Measurements from ENCODE around the gene ZFHX2.
"Not testable (repeated sequence)": the region's sequence is repeated elsewhere in the genome, so short reads cannot be mapped to it uniquely, and the experiment has no call there.

Gene ZFHX2

DNA sequence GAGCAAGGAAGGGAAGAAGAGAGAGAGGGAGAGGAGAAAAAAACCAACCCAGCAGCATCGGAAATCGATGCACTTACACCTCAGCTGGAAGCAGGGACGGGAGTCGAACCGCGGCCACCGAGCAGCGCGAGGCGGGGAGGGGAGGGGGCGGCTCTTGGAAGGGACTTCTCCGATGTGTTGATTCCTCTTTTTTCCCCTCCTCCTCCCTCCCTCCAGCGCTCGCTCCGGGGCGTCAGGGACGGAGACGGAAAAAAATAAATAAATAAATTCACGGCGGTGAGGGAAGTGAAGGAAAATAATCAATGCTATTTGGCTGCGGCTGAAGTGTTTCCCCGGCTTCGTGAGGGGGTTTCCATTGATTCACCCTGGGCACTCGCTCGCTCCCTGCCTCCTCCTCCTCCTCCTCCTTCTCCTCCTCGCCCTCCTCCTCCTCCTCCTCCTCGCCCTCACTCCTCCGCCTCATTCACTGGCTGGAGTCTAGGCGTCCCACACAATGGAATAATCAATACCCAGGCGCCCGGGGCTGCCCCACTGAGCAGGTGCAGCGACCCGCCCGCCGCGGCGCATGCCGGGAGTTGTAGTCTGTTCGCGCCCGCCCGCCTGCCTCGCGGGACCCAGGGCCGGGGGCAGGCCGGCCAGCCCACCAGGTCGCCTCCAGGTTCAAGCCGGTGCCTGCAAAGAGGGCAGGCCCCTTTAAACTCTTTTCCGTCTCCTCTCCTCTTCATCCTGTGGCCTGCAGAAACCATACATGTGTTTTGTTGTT lies at the start of gene ZFHX2:
TSS of gene ZFHX2 (minus strand) at position 500 of the 763 bp plus-strand sequence. CDS start 16,440 bp downstream, outside the sequence.
- peaks cover 45% of the 10 kb centered on the region for H3K4me1 ChIP-seq (ENCODE audit: control insufficient read depth, insufficient read depth, low read length)
- peak within 1 kb of the TSS; percentile 87 for H3K27ac ChIP-seq (ENCODE audit: low read depth, low read length)

DNA sequence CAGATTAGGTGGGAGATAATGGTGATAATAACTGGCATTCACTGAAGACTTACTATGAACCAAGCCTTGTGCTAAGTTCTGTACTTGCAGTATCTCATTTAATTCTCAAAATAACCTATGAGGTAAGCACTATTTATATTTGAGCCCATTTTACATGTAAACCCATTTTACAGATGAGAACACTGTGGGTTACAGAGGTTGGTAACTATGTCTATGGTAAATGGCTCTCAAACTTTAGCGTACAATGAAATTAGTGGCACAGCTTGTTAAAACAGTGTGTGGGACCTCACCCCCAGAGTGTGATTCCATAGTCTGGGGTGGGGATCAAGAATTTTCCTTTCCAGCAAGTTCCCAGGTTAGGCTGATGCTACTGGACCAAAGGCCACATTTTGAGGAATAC lies 49.2 kb upstream of the ZFHX2 start:
- no peaks in the 10 kb centered on the region for H3K27me3 ChIP-seq (ENCODE audit: control insufficient read depth, insufficient read depth, low read length)
- no peaks in the 10 kb centered on the region for H3K9me3 ChIP-seq (ENCODE audit: control insufficient read depth, insufficient read depth, low read length)
- H3K36me3 ChIP-seq (ENCODE audit: control insufficient read depth, insufficient read depth, low read length): no peaks in the 10 kb centered on the region
- no peaks in the 10 kb centered on the region for H3K4me1 ChIP-seq (ENCODE audit: control insufficient read depth, insufficient read depth, low read length)
- H3K27ac ChIP-seq (ENCODE audit: low read depth, low read length): no peak overlapping the region
- H3K4me3 ChIP-seq (ENCODE audit: low read depth, low read length): no peak overlapping the region
- H3K9ac ChIP-seq (ENCODE audit: low read depth, low read length): no peak overlapping the region

More for the DNA sequence above, at the start of gene ZFHX2:
- Histone ChIP-seq H3K27me3 (ENCODE audit: control insufficient read depth, insufficient read depth, low read length) (no peaks in the 10 kb centered on the region), H3K9me3 (ENCODE audit: control insufficient read depth, insufficient read depth, low read length) (no peaks in the 10 kb centered on the region), H3K36me3 (ENCODE audit: control insufficient read depth, insufficient read depth, low read length) (no peaks in the 10 kb centered on the region), H3K4me3 (ENCODE audit: low read depth, low read length) (peak within 1 kb of the TSS; percentile 96), H3K9ac (ENCODE audit: low read depth, low read length) (peak within 1 kb of the TSS; percentile 83)

DNA sequence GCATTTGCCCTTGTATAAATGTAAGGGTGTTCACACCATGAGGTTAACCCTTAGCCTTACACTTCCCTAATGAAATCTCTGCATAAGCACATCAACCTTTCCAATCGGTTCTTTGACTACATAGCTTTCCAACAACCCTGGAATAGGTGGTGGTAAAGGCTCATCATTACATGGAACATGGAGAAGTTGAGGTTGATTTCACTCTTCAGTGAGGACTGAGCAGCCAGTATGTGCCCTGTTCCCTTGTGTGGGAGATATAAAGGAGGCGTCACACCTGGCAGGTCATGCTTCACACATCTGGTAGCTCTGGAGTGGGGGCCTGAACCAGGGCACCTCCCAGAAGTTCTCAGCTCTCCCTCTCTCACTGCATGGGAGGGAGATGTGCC lies 48.8 kb upstream of the ZFHX2 start:
- Histone ChIP-seq H3K4me3 (ENCODE audit: low read depth, low read length) (no peak overlapping the region), H3K27ac (ENCODE audit: low read depth, low read length) (no peak overlapping the region), H3K27me3 (ENCODE audit: control insufficient read depth, insufficient read depth, low read length) (no peaks in the 10 kb centered on the region), H3K36me3 (ENCODE audit: control insufficient read depth, insufficient read depth, low read length) (no peaks in the 10 kb centered on the region), H3K9me3 (ENCODE audit: control insufficient read depth, insufficient read depth, low read length) (no peaks in the 10 kb centered on the region), H3K4me1 (ENCODE audit: control insufficient read depth, insufficient read depth, low read length) (no peaks in the 10 kb centered on the region), H3K9ac (ENCODE audit: low read depth, low read length) (no peak overlapping the region)

DNA sequence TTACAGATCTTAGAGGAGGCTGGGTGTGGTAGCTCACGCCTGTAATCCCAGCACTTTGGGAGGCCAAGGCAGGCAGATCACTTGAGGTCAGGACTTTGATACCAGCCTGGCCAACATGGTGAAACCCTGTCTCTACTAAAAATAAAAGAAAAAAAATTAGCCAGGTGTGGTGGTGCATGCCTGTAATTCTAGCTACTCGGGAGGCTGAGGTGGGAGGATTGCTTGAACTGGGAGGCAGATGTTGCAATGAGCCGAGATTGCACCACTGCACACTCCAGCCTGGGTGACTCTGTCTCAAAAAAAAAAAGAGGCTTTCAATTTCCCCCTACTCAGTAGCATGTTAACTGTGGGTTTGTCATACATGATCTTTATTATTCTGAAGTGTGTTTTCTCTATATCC lies 42.6 kb upstream of the ZFHX2 start:
- not testable (repeated sequence) for H3K9ac ChIP-seq (ENCODE audit: low read depth, low read length); H3K4me3 ChIP-seq (ENCODE audit: low read depth, low read length); H3K36me3 ChIP-seq (ENCODE audit: control insufficient read depth, insufficient read depth, low read length); H3K9me3 ChIP-seq (ENCODE audit: control insufficient read depth, insufficient read depth, low read length); H3K27me3 ChIP-seq (ENCODE audit: control insufficient read depth, insufficient read depth, low read length); H3K4me1 ChIP-seq (ENCODE audit: control insufficient read depth, insufficient read depth, low read length); H3K27ac ChIP-seq (ENCODE audit: low read depth, low read length)

DNA sequence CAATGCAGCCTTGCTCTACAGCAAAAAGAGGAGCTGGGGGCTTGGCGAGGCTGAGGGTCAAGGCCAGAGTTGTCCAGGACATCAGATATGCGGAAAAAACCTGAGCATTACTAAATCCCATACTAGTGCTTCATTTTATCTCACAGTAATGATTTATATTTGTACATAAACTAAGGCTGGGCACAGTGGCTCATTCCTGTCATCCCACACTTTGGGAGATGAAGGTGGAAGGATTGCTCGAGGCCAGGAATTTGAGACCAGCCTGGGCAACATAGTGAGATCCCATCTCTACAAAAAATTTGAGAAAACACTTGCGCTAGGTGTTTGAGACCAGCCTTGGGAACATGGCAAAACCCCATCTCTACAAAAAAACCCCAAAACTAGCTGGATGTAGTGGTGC lies 38.6 kb upstream of the ZFHX2 start:
- Histone ChIP-seq H3K36me3 (ENCODE audit: control insufficient read depth, insufficient read depth, low read length) (no peaks in the 10 kb centered on the region), H3K27me3 (ENCODE audit: control insufficient read depth, insufficient read depth, low read length) (no peaks in the 10 kb centered on the region), H3K27ac (ENCODE audit: low read depth, low read length) (no peak overlapping the region), H3K9ac (ENCODE audit: low read depth, low read length) (no peak overlapping the region), H3K4me3 (ENCODE audit: low read depth, low read length) (no peak overlapping the region), H3K4me1 (ENCODE audit: control insufficient read depth, insufficient read depth, low read length) (peaks cover 14% of the 10 kb centered on the region), H3K9me3 (ENCODE audit: control insufficient read depth, insufficient read depth, low read length) (no peaks in the 10 kb centered on the region)

DNA sequence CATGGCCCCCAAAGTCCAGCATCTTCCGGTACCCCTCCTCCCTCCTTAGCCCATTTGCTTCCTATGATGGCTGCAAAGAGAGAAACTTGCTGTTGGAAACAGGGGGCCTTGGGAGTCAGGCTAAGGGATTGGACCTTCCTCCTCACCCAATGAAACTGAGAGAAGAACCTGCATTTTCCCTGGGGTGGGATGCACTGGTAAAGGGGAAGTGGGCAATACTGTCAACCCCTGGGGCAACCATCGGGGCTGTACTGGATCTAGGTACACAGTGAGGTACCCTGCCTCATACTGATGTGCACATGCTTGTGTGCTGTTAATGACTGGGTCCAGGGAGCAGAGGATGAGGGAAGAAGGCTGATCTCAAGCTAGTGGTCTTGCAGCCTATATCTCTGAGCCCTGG lies 38.0 kb upstream of the ZFHX2 start:
- H3K9ac ChIP-seq (ENCODE audit: low read depth, low read length): no peak overlapping the region
- no peaks in the 10 kb centered on the region for H3K9me3 ChIP-seq (ENCODE audit: control insufficient read depth, insufficient read depth, low read length)
- no peaks in the 10 kb centered on the region for H3K36me3 ChIP-seq (ENCODE audit: control insufficient read depth, insufficient read depth, low read length)
- no peaks in the 10 kb centered on the region for H3K27me3 ChIP-seq (ENCODE audit: control insufficient read depth, insufficient read depth, low read length)
- H3K4me3 ChIP-seq (ENCODE audit: low read depth, low read length): no peak overlapping the region
- H3K4me1 ChIP-seq (ENCODE audit: control insufficient read depth, insufficient read depth, low read length): peaks cover 14% of the 10 kb centered on the region
- H3K27ac ChIP-seq (ENCODE audit: low read depth, low read length): no peak overlapping the region

DNA sequence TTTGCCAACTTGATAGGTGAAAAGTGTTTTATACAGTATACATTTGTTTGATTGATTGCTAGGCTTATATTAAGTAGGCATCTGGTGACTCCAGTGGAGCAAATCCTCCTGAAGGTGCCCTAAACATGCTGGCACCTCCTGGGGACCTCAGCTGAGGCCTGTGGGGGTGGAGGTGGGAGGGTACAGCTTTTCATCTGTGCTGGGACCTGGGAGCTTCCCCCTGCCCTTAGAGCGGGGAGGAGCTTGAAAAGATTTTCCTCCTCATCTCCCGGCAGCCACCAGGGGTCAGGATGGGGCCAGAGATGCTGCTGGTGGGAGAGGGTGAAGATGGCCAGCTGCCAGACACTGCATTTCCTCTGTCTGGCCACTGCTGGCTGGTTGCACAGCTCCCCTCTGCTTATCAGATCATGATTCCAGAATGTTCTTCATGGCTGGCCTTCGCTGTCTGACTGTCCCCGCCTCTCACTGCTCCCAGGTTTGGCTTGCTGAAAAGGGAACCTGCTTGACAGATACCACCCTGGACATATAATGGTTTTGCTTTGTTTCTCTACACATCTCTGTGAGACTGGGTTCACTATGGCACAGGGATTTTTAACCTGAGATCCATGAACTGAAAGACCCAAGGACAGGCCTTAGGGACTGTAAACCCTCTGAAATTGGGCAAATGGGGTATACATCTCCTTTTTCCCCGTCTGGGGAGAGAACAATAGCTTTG lies 37.5 kb upstream of the ZFHX2 start:
- no peaks in the 10 kb centered on the region for H3K36me3 ChIP-seq (ENCODE audit: control insufficient read depth, insufficient read depth, low read length)
- H3K27ac ChIP-seq (ENCODE audit: low read depth, low read length): no peak overlapping the region
- peaks cover 14% of the 10 kb centered on the region for H3K4me1 ChIP-seq (ENCODE audit: control insufficient read depth, insufficient read depth, low read length)
- H3K4me3 ChIP-seq (ENCODE audit: low read depth, low read length): no peak overlapping the region
- no peaks in the 10 kb centered on the region for H3K27me3 ChIP-seq (ENCODE audit: control insufficient read depth, insufficient read depth, low read length)
- H3K9ac ChIP-seq (ENCODE audit: low read depth, low read length): no peak overlapping the region
- H3K9me3 ChIP-seq (ENCODE audit: control insufficient read depth, insufficient read depth, low read length): no peaks in the 10 kb centered on the region

DNA sequence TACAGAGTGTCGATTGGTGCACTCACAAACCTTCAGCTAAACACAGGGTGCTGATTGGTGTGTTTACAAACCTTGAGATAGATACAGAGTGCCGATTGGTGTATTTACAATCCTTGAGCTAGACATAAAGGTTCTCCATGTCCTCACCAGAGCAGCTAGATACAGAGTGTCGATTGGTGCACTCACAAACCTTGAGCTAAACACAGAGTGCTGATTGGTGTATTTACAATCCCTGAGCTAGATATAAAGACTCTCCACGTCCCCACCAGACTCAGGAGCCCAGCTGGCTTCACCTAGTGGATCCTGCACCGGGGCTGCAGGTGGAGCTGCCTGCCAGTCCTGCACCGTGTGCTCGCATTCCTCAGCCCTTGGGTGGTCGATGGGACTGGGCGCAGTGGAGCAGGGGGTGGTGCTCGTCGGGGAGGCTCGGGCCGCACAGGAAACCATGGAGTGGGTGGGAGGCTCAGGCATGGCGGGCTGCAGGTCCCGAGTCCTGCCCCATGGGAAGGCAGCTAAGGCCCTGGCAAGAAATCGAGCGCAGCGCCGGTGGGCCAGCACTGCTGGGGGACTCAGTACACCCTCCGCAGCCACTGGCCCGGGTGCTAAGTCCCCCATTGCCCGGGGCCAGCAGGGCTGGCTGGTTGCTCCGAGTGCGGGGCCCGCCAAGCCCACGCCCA lies 33.1 kb upstream of the ZFHX2 start:
- peaks cover 11% of the 10 kb centered on the region for H3K4me1 ChIP-seq (ENCODE audit: control insufficient read depth, insufficient read depth, low read length)
- H3K9ac ChIP-seq (ENCODE audit: low read depth, low read length); H3K36me3 ChIP-seq (ENCODE audit: control insufficient read depth, insufficient read depth, low read length); H3K4me3 ChIP-seq (ENCODE audit: low read depth, low read length); H3K27ac ChIP-seq (ENCODE audit: low read depth, low read length); H3K9me3 ChIP-seq (ENCODE audit: control insufficient read depth, insufficient read depth, low read length); H3K27me3 ChIP-seq (ENCODE audit: control insufficient read depth, insufficient read depth, low read length): not testable (repeated sequence)

DNA sequence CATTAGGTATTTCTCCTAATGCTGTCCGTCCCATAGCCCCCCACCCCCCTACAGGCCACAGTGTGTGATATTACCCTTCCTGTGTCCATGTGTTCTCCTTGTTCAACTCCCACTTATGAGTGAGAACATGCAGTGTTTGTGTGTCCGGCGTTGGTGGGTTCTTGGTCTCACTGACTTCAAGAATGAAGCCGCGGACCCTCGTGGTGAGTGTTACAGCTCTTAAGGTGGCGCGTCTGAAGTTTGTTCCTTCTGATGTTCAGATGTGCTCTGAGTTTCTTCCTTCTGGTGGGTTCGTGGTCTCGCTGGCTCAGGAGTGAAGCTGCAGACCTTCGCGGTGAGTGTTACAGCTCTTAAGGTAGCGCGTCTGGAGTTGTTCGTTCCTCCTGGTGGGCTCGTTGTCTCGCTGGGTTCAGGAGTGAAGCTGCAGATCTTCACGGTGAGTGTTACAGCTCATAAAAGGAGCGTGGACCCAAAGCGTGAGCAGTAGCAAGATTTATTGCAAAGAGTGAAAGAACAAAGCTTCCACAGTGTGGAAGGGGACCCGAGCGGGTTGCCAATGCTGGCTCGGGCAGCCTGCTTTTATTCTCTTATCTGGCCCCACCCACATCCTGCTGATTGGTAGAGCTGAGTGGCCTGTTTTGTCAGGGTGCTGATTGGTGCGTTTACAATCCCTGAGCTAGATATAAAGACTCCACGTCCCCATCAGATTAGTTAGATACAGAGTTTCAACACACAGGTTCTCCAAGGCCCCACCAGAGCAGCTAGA lies 32.4 kb upstream of the ZFHX2 start:
- H3K4me1 ChIP-seq (ENCODE audit: control insufficient read depth, insufficient read depth, low read length): peaks cover 14% of the 10 kb centered on the region
- H3K9me3 ChIP-seq (ENCODE audit: control insufficient read depth, insufficient read depth, low read length); H3K27ac ChIP-seq (ENCODE audit: low read depth, low read length); H3K27me3 ChIP-seq (ENCODE audit: control insufficient read depth, insufficient read depth, low read length); H3K36me3 ChIP-seq (ENCODE audit: control insufficient read depth, insufficient read depth, low read length); H3K4me3 ChIP-seq (ENCODE audit: low read depth, low read length); H3K9ac ChIP-seq (ENCODE audit: low read depth, low read length): not testable (repeated sequence)

DNA sequence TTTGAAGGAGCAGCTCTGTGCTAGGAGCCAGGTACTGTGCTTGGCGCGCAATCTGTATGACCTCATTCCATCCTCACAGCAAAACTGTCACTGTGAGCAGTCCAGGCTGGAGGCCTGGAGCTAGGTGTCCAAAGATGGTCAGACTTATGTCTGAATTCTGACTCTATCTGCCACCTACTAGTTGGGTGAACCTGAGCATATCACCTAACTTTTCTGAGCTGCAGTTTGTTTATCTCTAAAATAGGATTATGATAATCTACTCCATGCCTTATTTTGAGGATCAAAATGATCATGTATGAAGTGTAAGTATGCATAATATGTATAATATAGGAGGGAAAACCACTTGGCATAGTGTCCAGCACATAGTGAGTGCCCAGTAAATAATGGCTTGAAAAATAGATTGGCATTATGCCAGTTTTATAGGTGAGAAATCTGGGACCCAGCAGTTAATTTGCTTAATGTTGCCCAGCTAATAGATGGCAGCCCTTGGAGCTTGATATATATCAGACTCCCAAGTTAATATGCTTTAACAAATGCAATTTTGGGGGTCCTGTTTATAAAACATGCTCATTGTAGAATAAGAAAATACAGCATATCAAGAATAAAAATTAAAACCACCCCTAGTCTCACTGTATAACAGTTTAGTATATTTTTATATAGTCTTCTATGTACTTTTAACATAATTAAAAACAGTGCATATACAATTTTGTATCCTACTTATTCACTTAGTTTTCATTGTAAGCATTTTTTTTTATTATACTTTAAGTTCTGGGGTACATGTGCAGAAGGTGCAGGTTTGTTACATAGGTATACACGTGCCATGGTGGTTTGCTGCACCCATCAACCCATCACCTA lies 31.6 kb upstream of the ZFHX2 start:
- no peak overlapping the region for H3K4me3 ChIP-seq (ENCODE audit: low read depth, low read length)
- H3K27me3 ChIP-seq (ENCODE audit: control insufficient read depth, insufficient read depth, low read length): peaks cover 12% of the 10 kb centered on the region
- no peak overlapping the region for H3K27ac ChIP-seq (ENCODE audit: low read depth, low read length)
- H3K9me3 ChIP-seq (ENCODE audit: control insufficient read depth, insufficient read depth, low read length): no peaks in the 10 kb centered on the region
- peaks cover 16% of the 10 kb centered on the region for H3K4me1 ChIP-seq (ENCODE audit: control insufficient read depth, insufficient read depth, low read length)
- no peak overlapping the region for H3K9ac ChIP-seq (ENCODE audit: low read depth, low read length)
- no peaks in the 10 kb centered on the region for H3K36me3 ChIP-seq (ENCODE audit: control insufficient read depth, insufficient read depth, low read length)
